ENCODE measurements around the gene SSR3.

Gene SSR3

DNA sequence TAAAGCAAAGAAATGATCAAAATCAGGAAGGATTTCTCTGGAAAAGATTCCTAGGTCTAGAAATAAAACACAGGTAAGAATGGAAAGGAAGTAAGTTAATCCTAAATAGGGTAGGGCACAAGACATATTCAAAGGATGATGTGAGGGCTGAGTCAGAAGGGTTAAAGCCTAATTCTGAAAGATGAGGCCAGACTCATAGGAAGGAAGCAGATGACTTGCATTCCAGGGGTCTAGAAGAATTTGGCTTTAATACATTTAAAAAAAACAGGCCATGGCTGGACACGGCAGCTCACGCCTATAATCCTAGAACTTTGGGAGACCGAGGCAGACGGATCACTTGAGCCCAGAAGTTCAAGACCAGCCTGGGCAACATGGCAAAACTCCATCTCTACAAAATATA lies 3.2 kb downstream of the SSR3 start:
- TF ChIP-seq ZNF70 (CRISPR knock-in tag; IDR thresholded peaks at IDR 0.05), result no peak
- no peak for TF ChIP-seq TOX (CRISPR knock-in tag; IDR thresholded peaks at IDR 0.05; ENCODE audit: borderline replicate concordance)
- TF ChIP-seq, protein P1, sequence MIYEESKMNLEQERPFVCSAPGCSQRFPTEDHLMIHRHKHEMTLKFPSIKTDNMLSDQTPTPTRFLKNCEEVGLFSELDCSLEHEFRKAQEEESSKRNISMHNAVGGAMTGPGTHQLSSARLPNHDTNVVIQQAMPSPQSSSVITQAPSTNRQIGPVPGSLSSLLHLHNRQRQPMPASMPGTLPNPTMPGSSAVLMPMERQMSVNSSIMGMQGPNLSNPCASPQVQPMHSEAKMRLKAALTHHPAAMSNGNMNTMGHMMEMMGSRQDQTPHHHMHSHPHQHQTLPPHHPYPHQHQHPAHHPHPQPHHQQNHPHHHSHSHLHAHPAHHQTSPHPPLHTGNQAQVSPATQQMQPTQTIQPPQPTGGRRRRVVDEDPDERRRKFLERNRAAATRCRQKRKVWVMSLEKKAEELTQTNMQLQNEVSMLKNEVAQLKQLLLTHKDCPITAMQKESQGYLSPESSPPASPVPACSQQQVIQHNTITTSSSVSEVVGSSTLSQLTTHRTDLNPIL (CRISPR knock-in tag; IDR thresholded peaks at IDR 0.05; ENCODE audit: low read depth), result no peak
- no peak for TF ChIP-seq ZFP30 (CRISPR knock-in tag; IDR thresholded peaks at IDR 0.05)
- TF ChIP-seq, protein P2, sequence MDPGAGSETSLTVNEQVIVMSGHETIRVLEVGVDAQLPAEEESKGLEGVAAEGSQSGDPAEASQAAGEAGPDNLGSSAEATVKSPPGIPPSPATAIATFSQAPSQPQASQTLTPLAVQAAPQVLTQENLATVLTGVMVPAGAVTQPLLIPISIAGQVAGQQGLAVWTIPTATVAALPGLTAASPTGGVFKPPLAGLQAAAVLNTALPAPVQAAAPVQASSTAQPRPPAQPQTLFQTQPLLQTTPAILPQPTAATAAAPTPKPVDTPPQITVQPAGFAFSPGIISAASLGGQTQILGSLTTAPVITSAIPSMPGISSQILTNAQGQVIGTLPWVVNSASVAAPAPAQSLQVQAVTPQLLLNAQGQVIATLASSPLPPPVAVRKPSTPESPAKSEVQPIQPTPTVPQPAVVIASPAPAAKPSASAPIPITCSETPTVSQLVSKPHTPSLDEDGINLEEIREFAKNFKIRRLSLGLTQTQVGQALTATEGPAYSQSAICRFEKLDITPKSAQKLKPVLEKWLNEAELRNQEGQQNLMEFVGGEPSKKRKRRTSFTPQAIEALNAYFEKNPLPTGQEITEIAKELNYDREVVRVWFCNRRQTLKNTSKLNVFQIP (CRISPR knock-in tag; IDR thresholded peaks at IDR 0.05; ENCODE audit: borderline replicate concordance, low read depth), result no peak
- no peak for TF ChIP-seq SNAI2 (CRISPR knock-in tag; IDR thresholded peaks at IDR 0.05)
- no peak for TF ChIP-seq GLIS3 (CRISPR knock-in tag; IDR thresholded peaks at IDR 0.05)
- no peak for TF ChIP-seq ZC3H10 (CRISPR knock-in tag; IDR thresholded peaks at IDR 0.05)
- TF ChIP-seq, protein P3, sequence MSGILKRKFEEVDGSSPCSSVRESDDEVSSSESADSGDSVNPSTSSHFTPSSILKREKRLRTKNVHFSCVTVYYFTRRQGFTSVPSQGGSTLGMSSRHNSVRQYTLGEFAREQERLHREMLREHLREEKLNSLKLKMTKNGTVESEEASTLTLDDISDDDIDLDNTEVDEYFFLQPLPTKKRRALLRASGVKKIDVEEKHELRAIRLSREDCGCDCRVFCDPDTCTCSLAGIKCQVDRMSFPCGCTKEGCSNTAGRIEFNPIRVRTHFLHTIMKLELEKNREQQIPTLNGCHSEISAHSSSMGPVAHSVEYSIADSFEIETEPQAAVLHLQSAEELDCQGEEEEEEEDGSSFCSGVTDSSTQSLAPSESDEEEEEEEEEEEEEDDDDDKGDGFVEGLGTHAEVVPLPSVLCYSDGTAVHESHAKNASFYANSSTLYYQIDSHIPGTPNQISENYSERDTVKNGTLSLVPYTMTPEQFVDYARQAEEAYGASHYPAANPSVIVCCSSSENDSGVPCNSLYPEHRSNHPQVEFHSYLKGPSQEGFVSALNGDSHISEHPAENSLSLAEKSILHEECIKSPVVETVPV (CRISPR knock-in tag; IDR thresholded peaks at IDR 0.05), result no peak
- TF ChIP-seq ZNF565 (CRISPR knock-in tag; conservative IDR thresholded peaks at IDR 0.05; ENCODE audit: low read depth), result no peak
- no peak for TF ChIP-seq CSDC2 (CRISPR knock-in tag; IDR thresholded peaks at IDR 0.05)
- no peak for TF ChIP-seq OSR1 (CRISPR knock-in tag; IDR thresholded peaks at IDR 0.05)
- peak; percentile 49 for ATAC-seq

DNA sequence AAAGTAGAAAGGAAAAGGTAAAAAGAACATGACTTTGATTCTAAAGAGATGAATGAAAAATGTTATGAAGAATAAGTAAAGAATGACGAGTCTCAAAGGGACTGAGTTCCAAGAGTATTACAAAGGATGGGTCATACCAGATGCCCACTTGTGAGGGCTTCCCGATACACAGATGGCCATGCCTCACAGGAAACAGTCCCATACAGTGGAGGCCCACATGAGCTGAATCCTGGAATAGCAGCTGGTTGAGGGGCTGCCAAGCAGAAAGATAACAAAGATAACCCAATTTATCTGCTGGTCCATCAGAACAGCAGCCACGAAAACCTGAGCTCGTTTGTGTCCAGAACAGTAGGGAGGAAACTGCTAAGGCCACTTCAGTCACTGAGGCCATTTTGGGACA lies 3.7 kb downstream of the SSR3 start:
- ATAC-seq, result no peak; the same call in 2 of the 3 replicates
- TF ChIP-seq TOX (CRISPR knock-in tag; IDR thresholded peaks at IDR 0.05; ENCODE audit: borderline replicate concordance), result no peak
- no peak for TF ChIP-seq RARB (CRISPR knock-in tag; IDR thresholded peaks at IDR 0.05)
- no peak for TF ChIP-seq ZC3H10 (CRISPR knock-in tag; IDR thresholded peaks at IDR 0.05)
- TF ChIP-seq, protein P3 (CRISPR knock-in tag; IDR thresholded peaks at IDR 0.05), result no peak
- no peak for TF ChIP-seq SNAI2 (CRISPR knock-in tag; IDR thresholded peaks at IDR 0.05)
- no peak for TF ChIP-seq ZNF565 (CRISPR knock-in tag; conservative IDR thresholded peaks at IDR 0.05; ENCODE audit: low read depth)
- no peak for TF ChIP-seq GLIS3 (CRISPR knock-in tag; IDR thresholded peaks at IDR 0.05)
- TF ChIP-seq, protein P4, sequence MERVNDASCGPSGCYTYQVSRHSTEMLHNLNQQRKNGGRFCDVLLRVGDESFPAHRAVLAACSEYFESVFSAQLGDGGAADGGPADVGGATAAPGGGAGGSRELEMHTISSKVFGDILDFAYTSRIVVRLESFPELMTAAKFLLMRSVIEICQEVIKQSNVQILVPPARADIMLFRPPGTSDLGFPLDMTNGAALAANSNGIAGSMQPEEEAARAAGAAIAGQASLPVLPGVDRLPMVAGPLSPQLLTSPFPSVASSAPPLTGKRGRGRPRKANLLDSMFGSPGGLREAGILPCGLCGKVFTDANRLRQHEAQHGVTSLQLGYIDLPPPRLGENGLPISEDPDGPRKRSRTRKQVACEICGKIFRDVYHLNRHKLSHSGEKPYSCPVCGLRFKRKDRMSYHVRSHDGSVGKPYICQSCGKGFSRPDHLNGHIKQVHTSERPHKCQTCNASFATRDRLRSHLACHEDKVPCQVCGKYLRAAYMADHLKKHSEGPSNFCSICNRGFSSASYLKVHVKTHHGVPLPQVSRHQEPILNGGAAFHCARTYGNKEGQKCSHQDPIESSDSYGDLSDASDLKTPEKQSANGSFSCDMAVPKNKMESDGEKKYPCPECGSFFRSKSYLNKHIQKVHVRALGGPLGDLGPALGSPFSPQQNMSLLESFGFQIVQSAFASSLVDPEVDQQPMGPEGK (CRISPR knock-in tag; IDR thresholded peaks at IDR 0.05; ENCODE audit: borderline replicate concordance), result no peak
- TF ChIP-seq, protein P2 (CRISPR knock-in tag; IDR thresholded peaks at IDR 0.05; ENCODE audit: borderline replicate concordance, low read depth), result no peak
- TF ChIP-seq CSDC2 (CRISPR knock-in tag; IDR thresholded peaks at IDR 0.05), result no peak
- no peak for TF ChIP-seq ISL1 (CRISPR knock-in tag; IDR thresholded peaks at IDR 0.05)
- TF ChIP-seq, protein P1 (CRISPR knock-in tag; IDR thresholded peaks at IDR 0.05; ENCODE audit: low read depth), result no peak
- TF ChIP-seq, protein P5, sequence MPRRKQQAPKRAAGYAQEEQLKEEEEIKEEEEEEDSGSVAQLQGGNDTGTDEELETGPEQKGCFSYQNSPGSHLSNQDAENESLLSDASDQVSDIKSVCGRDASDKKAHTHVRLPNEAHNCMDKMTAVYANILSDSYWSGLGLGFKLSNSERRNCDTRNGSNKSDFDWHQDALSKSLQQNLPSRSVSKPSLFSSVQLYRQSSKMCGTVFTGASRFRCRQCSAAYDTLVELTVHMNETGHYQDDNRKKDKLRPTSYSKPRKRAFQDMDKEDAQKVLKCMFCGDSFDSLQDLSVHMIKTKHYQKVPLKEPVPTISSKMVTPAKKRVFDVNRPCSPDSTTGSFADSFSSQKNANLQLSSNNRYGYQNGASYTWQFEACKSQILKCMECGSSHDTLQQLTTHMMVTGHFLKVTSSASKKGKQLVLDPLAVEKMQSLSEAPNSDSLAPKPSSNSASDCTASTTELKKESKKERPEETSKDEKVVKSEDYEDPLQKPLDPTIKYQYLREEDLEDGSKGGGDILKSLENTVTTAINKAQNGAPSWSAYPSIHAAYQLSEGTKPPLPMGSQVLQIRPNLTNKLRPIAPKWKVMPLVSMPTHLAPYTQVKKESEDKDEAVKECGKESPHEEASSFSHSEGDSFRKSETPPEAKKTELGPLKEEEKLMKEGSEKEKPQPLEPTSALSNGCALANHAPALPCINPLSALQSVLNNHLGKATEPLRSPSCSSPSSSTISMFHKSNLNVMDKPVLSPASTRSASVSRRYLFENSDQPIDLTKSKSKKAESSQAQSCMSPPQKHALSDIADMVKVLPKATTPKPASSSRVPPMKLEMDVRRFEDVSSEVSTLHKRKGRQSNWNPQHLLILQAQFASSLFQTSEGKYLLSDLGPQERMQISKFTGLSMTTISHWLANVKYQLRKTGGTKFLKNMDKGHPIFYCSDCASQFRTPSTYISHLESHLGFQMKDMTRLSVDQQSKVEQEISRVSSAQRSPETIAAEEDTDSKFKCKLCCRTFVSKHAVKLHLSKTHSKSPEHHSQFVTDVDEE (CRISPR knock-in tag; IDR thresholded peaks at IDR 0.05), result no peak

Measured in SK-N-SH treated with all-trans-retinoic acid at 6 μM for 48 hours (cell line).